ENCODE data around the gene CDK2AP2. TPM values are rescaled to one million over a fixed set of nuclear protein-coding genes. Genes with fewer than 3 reads are reported as not detected.
"Not testable (repeated sequence)": the region's sequence is repeated elsewhere in the genome, so short reads cannot be mapped to it uniquely, and the experiment has no call there.

CDK2AP2 gene
- total RNA-seq, 4 donors from 2014 or later: 29.1 to 69.3 (median 53.9) TPM

DNA sequence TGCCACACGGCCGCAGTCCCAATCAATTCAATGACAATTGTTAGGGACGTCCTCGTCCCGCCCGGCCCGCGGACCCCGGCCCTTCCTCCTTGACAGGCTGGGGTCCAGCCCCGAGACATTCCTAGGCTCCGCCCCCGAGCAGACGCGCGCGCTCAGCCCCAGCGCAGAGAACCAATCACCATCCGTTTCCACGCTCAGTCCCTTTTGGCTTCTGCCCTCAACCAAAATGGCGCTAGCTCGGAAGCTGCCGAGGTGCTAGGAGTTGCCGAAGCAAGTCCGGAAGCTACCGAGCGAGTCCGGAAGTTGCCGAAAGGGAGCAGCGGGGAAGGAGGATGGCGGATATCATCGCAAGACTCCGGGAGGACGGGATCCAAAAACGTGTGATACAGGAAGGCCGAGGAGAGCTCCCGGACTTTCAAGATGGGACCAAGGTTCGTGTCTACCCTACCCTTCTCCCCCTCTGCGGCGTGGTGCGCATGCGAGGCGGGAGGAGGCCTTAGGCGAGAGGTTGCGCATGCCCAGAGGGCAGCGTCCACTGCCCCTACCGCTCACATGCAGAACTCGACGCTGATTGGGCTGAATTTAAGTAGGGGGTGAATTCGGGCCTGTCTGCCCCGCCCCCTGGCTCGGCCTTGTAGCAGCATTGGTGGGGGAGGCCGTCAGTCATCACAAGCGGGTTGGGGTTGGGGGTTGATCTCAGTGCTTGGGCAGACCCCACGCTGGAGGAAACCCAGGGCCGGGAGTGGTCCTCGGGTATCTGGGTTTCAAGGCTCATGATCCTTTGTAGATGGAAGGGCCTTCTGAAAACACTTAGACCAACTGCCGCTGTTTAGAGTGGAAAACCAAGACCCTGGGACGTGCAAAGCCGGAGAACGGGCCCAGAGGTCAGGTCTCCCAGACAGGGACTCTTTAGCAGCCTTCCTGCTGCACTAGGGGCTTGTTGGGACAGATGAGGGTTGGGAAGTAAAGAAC lies 24.8 kb downstream of the CDK2AP2 start, which contains the start of gene AIP:
TSS of gene AIP (plus strand) at position 200 of the 972 bp plus-strand sequence. CDS start at position 333, 133 bp downstream.
- peak; percentile 99 for ATAC-seq
- Histone ChIP-seq H3K4me3 (peak within 1 kb of the TSS; percentile 59 to 81), H3K9me3 (no peaks in the 10 kb centered on the region), H3K27me3 (no peaks in the 10 kb centered on the region), H3K36me3 (peaks cover 0 to 16% of the 10 kb centered on the region in 2 donors), H3K27ac (peak within 1 kb of the TSS; percentile 74 to 90 (median 84)), H3K4me1 (peaks cover 0 to 42% (median 18%) of the 10 kb centered on the region in 3 donors)
- 0 to 14% methylated on average over 11 to 38 of the region's 60 CpGs for whole genome bisulfite sequencing, 2 donors (ENCODE audit: low coverage in 1 of 2)
- TF ChIP-seq EP300 (IDR thresholded peaks at IDR 0.05) (no peak), POLR2A (IDR thresholded peaks at IDR 0.05) (peak in 1 of 2 donors; percentile 52), POLR2AphosphoS5 (IDR thresholded peaks at IDR 0.05) (peak; percentile 60)
- TF ChIP-seq, protein P1, sequence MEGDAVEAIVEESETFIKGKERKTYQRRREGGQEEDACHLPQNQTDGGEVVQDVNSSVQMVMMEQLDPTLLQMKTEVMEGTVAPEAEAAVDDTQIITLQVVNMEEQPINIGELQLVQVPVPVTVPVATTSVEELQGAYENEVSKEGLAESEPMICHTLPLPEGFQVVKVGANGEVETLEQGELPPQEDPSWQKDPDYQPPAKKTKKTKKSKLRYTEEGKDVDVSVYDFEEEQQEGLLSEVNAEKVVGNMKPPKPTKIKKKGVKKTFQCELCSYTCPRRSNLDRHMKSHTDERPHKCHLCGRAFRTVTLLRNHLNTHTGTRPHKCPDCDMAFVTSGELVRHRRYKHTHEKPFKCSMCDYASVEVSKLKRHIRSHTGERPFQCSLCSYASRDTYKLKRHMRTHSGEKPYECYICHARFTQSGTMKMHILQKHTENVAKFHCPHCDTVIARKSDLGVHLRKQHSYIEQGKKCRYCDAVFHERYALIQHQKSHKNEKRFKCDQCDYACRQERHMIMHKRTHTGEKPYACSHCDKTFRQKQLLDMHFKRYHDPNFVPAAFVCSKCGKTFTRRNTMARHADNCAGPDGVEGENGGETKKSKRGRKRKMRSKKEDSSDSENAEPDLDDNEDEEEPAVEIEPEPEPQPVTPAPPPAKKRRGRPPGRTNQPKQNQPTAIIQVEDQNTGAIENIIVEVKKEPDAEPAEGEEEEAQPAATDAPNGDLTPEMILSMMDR (IDR thresholded peaks at IDR 0.05): peak in 3 of 4 experiments; percentile 22 to 60 (median 60)

DNA sequence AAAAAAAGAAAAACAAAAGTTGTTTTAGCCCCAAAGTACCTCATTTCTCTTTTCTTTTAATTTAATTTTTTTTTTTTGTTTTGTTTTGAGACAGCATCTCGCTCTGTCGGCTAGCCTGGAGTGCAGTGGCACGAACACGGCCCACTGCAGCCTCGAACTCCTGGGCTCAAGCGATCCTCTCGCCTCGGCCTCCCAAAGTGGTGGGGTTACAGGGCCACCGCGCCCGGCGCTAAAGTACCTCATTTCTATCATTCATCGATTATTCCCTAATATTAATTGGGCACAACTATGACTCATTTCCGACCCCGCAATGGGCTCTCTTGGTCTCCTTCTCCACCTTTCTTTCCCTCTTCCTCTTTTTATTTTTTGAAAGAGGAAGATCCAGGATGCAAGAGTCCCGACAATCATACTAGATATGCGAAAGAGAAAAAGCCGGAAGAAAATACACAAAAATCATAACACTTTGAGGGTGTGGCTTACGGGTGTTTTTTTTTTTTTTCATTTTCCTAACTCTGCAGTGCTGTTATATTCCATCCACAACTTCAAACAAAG lies 25.6 kb downstream of the CDK2AP2 start:
- peak; percentile 25 for ATAC-seq
- WGBS, 2 donors (ENCODE audit: low coverage in 1 of 2): 35 to 55% methylated on average over 19 of the region's 19 CpGs

DNA sequence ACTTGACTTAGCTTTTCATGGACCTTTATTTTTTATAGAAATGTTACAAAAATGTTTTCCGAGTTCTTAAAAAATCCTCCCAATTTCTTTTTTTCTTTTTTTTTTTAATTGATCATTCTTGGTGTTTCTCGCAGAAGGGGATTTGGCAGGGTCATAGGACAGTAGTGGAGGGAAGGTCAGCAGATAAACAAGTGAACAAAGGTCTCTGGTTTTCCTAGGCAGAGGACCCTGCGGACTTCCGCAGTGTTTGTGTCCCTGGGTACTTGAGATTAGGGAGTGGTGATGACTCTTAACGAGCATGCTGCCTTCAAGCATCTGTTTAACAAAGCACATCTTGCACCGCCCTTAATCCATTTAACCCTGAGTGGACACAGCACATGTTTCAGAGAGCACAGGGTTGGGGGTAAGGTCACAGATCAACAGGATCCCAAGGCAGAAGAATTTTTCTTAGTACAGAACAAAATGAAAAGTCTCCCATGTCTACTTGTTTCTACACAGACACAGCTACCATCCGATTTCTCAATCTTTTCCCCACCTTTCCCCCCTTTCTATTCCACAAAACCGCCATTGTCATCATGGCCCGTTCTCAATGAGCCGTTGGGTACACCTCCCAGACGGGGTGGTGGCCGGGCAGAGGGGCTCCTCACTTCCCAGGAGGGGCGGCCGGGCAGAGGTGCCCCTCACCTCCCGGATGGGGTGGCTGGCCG lies 30.5 kb downstream of the CDK2AP2 start:
- H3K4me1 ChIP-seq, H3K4me3 ChIP-seq, H3K36me3 ChIP-seq, H3K27me3 ChIP-seq, H3K9me3 ChIP-seq, ATAC-seq, H3K27ac ChIP-seq: not testable (repeated sequence)
- 90% methylated on average over 8 of the region's 16 CpGs; no CpG with 5 or more reads in 1 of the 2 donors for WGBS, 2 donors (ENCODE audit: low coverage in 1 of 2)

More for the DNA sequence above, 25.6 kb downstream of the CDK2AP2 start:
- peak overlapping the region; percentile 74 to 90 (median 84) for H3K27ac ChIP-seq
- TF ChIP-seq EP300 (IDR thresholded peaks at IDR 0.05) (no peak), POLR2A (IDR thresholded peaks at IDR 0.05) (no peak), POLR2AphosphoS5 (IDR thresholded peaks at IDR 0.05) (no peak)
- TF ChIP-seq, protein P1 (IDR thresholded peaks at IDR 0.05): no peak
- H3K4me3 ChIP-seq: peak overlapping the region; percentile 59 to 81
- H3K27me3 ChIP-seq: no peaks in the 10 kb centered on the region
- peaks cover 0 to 42% (median 18%) of the 10 kb centered on the region in 3 donors for H3K4me1 ChIP-seq
- no peaks in the 10 kb centered on the region for H3K9me3 ChIP-seq
- peaks cover 0 to 9% of the 10 kb centered on the region in 2 donors for H3K36me3 ChIP-seq

DNA sequence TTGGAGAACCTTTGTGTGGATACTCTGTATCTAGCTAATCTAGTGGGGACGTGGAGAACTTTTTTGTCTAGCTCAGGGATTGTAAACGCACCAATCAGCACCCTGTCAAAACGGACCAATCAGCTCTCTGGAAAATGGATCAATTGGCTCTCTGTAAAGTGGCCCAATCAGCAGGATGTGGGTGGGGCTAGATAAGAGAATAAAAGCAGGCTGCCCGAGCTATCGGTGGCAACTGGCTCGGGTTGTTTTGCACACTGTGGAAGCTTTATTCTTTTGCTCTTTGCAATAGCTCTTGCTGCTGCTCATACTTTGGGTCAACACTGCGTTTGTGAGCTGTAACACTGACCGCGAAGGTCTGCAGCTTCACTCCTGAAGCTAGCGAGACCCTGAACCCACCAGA lies 31.3 kb downstream of the CDK2AP2 start:
- not testable (repeated sequence) for H3K4me1 ChIP-seq, H3K27me3 ChIP-seq, H3K27ac ChIP-seq, H3K4me3 ChIP-seq, H3K36me3 ChIP-seq, H3K9me3 ChIP-seq, ATAC-seq
- 79% methylated on average over 9 of the region's 10 CpGs; no CpG with 5 or more reads in 1 of the 2 donors for WGBS, 2 donors (ENCODE audit: low coverage in 1 of 2)

DNA sequence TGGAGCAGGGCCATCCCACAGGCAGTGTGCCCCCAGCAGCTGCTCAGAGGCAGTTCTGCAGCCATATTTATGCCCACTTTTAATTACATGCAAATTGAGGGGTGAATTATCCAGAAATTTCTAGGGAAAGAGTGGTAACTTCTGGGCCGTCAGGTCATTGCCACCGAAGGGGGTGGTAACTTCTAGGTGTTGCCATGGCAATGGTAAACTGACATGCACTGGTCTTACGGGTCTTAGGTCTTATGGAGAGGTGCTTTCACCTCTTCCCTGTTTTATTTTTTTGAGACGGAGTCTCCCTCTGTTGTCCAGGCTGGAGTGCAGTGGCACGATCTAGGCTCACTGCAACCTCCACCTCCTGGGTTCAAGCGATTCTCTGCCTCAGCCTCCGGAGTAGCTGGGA lies 35.1 kb downstream of the CDK2AP2 start:
- Histone ChIP-seq H3K27ac (no peak overlapping the region), H3K4me3 (no peak overlapping the region), H3K4me1 (peaks cover 0 to 16% (median 9%) of the 10 kb centered on the region in 3 donors), H3K27me3 (no peaks in the 10 kb centered on the region), H3K9me3 (no peaks in the 10 kb centered on the region), H3K36me3 (no peaks in the 10 kb centered on the region)
- TF ChIP-seq POLR2AphosphoS5 (IDR thresholded peaks at IDR 0.05) (no peak), EP300 (IDR thresholded peaks at IDR 0.05) (no peak)
- WGBS, 2 donors (ENCODE audit: low coverage in 1 of 2): 63 to 72% methylated on average over 6 to 7 of the region's 7 CpGs
- ATAC-seq: no peak
